Activated naive CD4-positive, alpha-beta T cell treated with anti-CD3 and anti-CD28 coated beads, Interleukin-2, amount 50 U/mL, for 72 hours (primary cell): Measurements from ENCODE around the gene FIBCD1. TPM values are rescaled to one million over a fixed set of nuclear protein-coding genes. Genes with fewer than 3 reads are reported as not detected.

Source experiments
- ATAC-seq, 2 donors: fragments of 150-1000 bp; cut with Tn5 transposase; 2 replicates each; pipeline ENCODE4 v1.10.0; 2021; ENCODE audit warnings: mild to moderate bottlenecking in 2 of 2, moderate library complexity in 2 of 2
- DNase-seq, 2 donors: peaks; one replicate each; pipeline ENCODE4 v3.0.0; 2021 to 2022; ENCODE audit warnings: low spot score in 2 of 2
- H3K27ac Mint-ChIP-seq, 2 donors: one replicate each; pipeline ENCODE4 v1.8.0; 2022; ENCODE audit warnings: mild to moderate bottlenecking in 2 of 2, mixed read lengths in 2 of 2
- H3K36me3 Mint-ChIP-seq, 2 donors: one replicate each; pipeline ENCODE4 v1.8.0; 2022; ENCODE audit warnings: mixed read lengths in 2 of 2
- H3K9me3 Mint-ChIP-seq, 2 donors: one replicate each; pipeline ENCODE4 v1.8.0; 2022; ENCODE audit warnings: mixed read lengths in 2 of 2
- total RNA-seq, 2 donors: library from RNA; stranded (reverse); gene quantifications; one replicate each; pipeline ENCODE4 v1.2.3, GENCODE V29; 2022

FIBCD1 gene
- total RNA-seq, 2 donors from 2014 or later = not detected

- H3K9me3 Mint-ChIP-seq = no peaks in the 10 kb centered on the region
- DNase-seq (no peak), ATAC-seq (no peak)
- no peaks in the 10 kb centered on the region for H3K36me3 Mint-ChIP-seq
- no peak overlapping the region for H3K27ac Mint-ChIP-seq
Observed at GRCh38 chr9:130921989-130922892, 16.8 kb downstream of the FIBCD1 start.

- no peaks in the 10 kb centered on the region for H3K9me3 Mint-ChIP-seq
Observed at GRCh38 chr9:130921300-130921988, 17.6 kb downstream of the FIBCD1 start.

GRCh38 chr9:130920762-130921299 is 18.2 kb downstream of the FIBCD1 start:
- DNase-seq (no peak), ATAC-seq (no peak)
- Mint-ChIP-seq H3K36me3 (no peaks in the 10 kb centered on the region), H3K27ac (no peak overlapping the region), H3K9me3 (no peaks in the 10 kb centered on the region)

More at GRCh38 chr9:130921300-130921988, 17.6 kb downstream of the FIBCD1 start:
- DNase-seq (no peak), ATAC-seq (no peak)
- no peak overlapping the region for H3K27ac Mint-ChIP-seq
- H3K36me3 Mint-ChIP-seq = no peaks in the 10 kb centered on the region

GRCh38 chr9:130920233-130920632 is 18.8 kb downstream of the FIBCD1 start:
- ATAC-seq = no peak
- no peak for DNase-seq
- Mint-ChIP-seq H3K36me3 (no peaks in the 10 kb centered on the region), H3K9me3 (no peaks in the 10 kb centered on the region), H3K27ac (no peak overlapping the region)

- Mint-ChIP-seq H3K27ac (no peak overlapping the region), H3K36me3 (no peaks in the 10 kb centered on the region), H3K9me3 (no peaks in the 10 kb centered on the region)
- DNase-seq (no peak), ATAC-seq (no peak)
Observed at GRCh38 chr9:130919559-130920145, 19.4 kb downstream of the FIBCD1 start.

GRCh38 chr9:130918826-130919558 is 20.1 kb downstream of the FIBCD1 start:
- no peak overlapping the region for H3K27ac Mint-ChIP-seq
- H3K36me3 Mint-ChIP-seq = no peaks in the 10 kb centered on the region
- no peaks in the 10 kb centered on the region for H3K9me3 Mint-ChIP-seq
- no peak for ATAC-seq
- DNase-seq = no peak

GRCh38 chr9:130918101-130918825 is 20.8 kb downstream of the FIBCD1 start:
- Mint-ChIP-seq H3K9me3 (no peaks in the 10 kb centered on the region), H3K36me3 (no peaks in the 10 kb centered on the region), H3K27ac (no peak overlapping the region)
- ATAC-seq = no peak
- no peak for DNase-seq

GRCh38 chr9:130917168-130917960 is 21.7 kb downstream of the FIBCD1 start:
- no peak for ATAC-seq
- H3K36me3 Mint-ChIP-seq = no peaks in the 10 kb centered on the region
- H3K27ac Mint-ChIP-seq = no peak overlapping the region

GRCh38 chr9:130915096-130915447 is 24.0 kb downstream of the FIBCD1 start:
- H3K9me3 Mint-ChIP-seq = no peaks in the 10 kb centered on the region
- no peaks in the 10 kb centered on the region for H3K36me3 Mint-ChIP-seq
- ATAC-seq (no peak), DNase-seq (no peak)
- no peak overlapping the region for H3K27ac Mint-ChIP-seq

More at GRCh38 chr9:130917168-130917960, 21.7 kb downstream of the FIBCD1 start:
- no peaks in the 10 kb centered on the region for H3K9me3 Mint-ChIP-seq
- DNase-seq = no peak

- no peak for ATAC-seq
- Mint-ChIP-seq H3K27ac (no peak overlapping the region), H3K9me3 (no peaks in the 10 kb centered on the region), H3K36me3 (no peaks in the 10 kb centered on the region)
- DNase-seq = no peak
Observed at GRCh38 chr9:130914417-130915095, 24.5 kb downstream of the FIBCD1 start.

- ATAC-seq = no peak
- H3K36me3 Mint-ChIP-seq = no peaks in the 10 kb centered on the region
- no peak overlapping the region for H3K27ac Mint-ChIP-seq
- no peaks in the 10 kb centered on the region for H3K9me3 Mint-ChIP-seq
- no peak for DNase-seq
Observed at GRCh38 chr9:130913599-130914416, 25.2 kb downstream of the FIBCD1 start.

- H3K27ac Mint-ChIP-seq = no peak overlapping the region
Observed at GRCh38 chr9:130912932-130913598, 26.0 kb downstream of the FIBCD1 start.

GRCh38 chr9:130911254-130912049 is 27.6 kb downstream of the FIBCD1 start:
- H3K9me3 Mint-ChIP-seq = no peaks in the 10 kb centered on the region
- H3K36me3 Mint-ChIP-seq = no peaks in the 10 kb centered on the region
- no peak overlapping the region for H3K27ac Mint-ChIP-seq
- DNase-seq = no peak
- ATAC-seq = no peak

More at GRCh38 chr9:130912932-130913598, 26.0 kb downstream of the FIBCD1 start:
- DNase-seq (no peak), ATAC-seq (no peak)
- Mint-ChIP-seq H3K36me3 (no peaks in the 10 kb centered on the region), H3K9me3 (no peaks in the 10 kb centered on the region)
